ENCODE results near the gene PHF14. TPM values are rescaled to one million over a fixed set of nuclear protein-coding genes. Genes with fewer than 3 reads are reported as not detected.

The PHF14 gene
- total RNA-seq, 1 experiment from 2014 or later = 50.8 TPM

DNA sequence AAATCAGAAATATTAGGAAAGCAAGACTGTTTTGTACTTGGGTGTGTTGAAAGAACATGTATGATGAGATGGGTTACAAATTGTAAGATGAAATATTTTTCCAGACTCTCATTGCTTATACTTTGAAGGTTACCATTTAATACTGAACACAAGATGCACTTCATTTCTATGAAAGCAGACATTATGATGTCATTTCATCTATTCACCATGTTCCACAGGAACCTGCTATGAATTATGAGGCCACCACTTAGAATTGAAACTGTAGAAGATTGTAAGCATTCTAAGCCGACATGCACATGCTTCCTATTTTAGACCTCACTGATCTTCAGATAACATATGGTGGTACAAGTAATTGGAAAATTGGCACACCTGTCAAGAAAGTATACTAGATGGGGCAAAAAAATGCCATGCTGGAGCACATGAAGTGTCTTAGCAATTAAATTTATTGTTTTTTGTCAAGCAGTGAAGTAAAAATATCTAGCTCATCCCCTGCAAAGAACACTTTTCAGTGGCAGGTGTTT is 195.0 kb downstream of the PHF14 start:
- H3K9ac ChIP-seq (ENCODE audit: extremely low read depth, insufficient read length, low read length) = no peak overlapping the region
- no CpG with 5 or more reads among the region's 1 CpG for WGBS (ENCODE audit: extremely low coverage, insufficient read length, low lambda C conversion rate)
- no peaks in the 10 kb centered on the region for H3K36me3 Mint-ChIP-seq (ENCODE audit: insufficient read depth in 1 of 3, low read depth in 3 of 3)

More for the DNA sequence above, 195.0 kb downstream of the PHF14 start:
- Histone ChIP-seq H2AK5ac (ENCODE audit: insufficient read length, low read length) (no peak overlapping the region), H2BK12ac (ENCODE audit: insufficient read length, low read depth, low read length) (no peak overlapping the region), H4K8ac (replicated peaks; ENCODE audit: insufficient read length, low read depth, low read length) (no peak overlapping the region), H3K56ac (ENCODE audit: insufficient read length, low read depth, low read length) (no peak overlapping the region), H3K18ac (ENCODE audit: insufficient read length, low read depth, low read length) (no peak overlapping the region), H3K27ac (ENCODE audit: insufficient read length, low read depth, low read length) (no peak overlapping the region), H3K79me2 (ENCODE audit: insufficient read depth, low read length) (no peaks in the 10 kb centered on the region), H3K27me3 (ENCODE audit: insufficient read depth, low read length) (no peaks in the 10 kb centered on the region; the same call in 1 of the 2 replicates), H3K14ac (ENCODE audit: insufficient read depth, low read length) (no peak overlapping the region), H4K91ac (ENCODE audit: insufficient read length, low read depth, low read length) (no peak overlapping the region), H3K4me1 (ENCODE audit: insufficient read depth, low read length) (no peaks in the 10 kb centered on the region), H2BK5ac (ENCODE audit: insufficient read length, low read length) (no peak overlapping the region), H2BK120ac (ENCODE audit: low read depth, low read length, poor library complexity, severe bottlenecking) (no peak overlapping the region), H2BK20ac (ENCODE audit: low read depth, low read length, poor library complexity, severe bottlenecking) (no peak overlapping the region), H3K9me3 (ENCODE audit: control insufficient read depth, low read depth, low read length) (no peaks in the 10 kb centered on the region), H3T11ph (ENCODE audit: low read length) (no peak overlapping the region), H3K4me2 (ENCODE audit: insufficient read depth, insufficient read length, low read length) (no peak overlapping the region), H2BK15ac (ENCODE audit: low read depth, low read length) (no peak overlapping the region), H2AFZ (ENCODE audit: low read length) (no peak overlapping the region), H3K23me2 (ENCODE audit: insufficient read length, low read depth, low read length, poor library complexity, severe bottlenecking) (no peaks in the 10 kb centered on the region), H3K79me1 (ENCODE audit: insufficient read depth, low read depth, low read length, poor library complexity, severe bottlenecking) (no peaks in the 10 kb centered on the region), H4K20me1 (ENCODE audit: control insufficient read depth, insufficient read depth, insufficient read length) (no peaks in the 10 kb centered on the region), H4K5ac (ENCODE audit: insufficient read length, low read depth, low read length) (no peak overlapping the region), H3K4ac (ENCODE audit: low read depth, low read length) (no peak overlapping the region), H3K23ac (ENCODE audit: insufficient read length, low read depth, low read length) (no peak overlapping the region)
- no peak for TF ChIP-seq CTCF (conservative IDR thresholded peaks at IDR 0.05)
- Mint-ChIP-seq H3K27me3 (ENCODE audit: low read depth) (no peaks in the 10 kb centered on the region), H3K4me1 (no peaks in the 10 kb centered on the region), H3K4me3 (no peak overlapping the region), H3K9me3 (no peaks in the 10 kb centered on the region), H3K27ac (no peak overlapping the region)
- no peak for DNase-seq

All from H9 (cell line).